Measurements from ENCODE around the gene RDH12.

The RDH12 gene

DNA sequence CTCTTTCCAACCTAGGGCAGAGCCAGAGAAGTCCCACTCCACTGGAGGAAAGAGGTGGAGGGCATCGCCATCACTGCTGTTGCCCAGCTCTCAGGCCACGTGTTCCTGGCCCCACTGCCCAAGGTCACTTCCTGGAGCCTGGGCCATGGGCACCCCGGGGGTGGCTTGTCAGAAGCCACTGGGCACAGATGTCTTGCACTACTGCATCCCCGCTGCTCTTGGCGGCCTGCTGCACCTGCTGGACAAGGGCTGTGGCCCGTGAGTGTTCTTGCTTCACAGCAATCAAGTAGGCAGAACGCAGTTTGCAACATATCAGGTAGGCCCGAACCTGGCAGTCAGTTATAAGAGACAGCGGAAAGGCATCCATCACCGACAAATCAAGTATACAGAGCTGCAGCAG, 46.6 kb downstream of the RDH12 start:
- no peak for TF ChIP-seq EZH2phosphoT487 (IDR thresholded peaks at IDR 0.05; ENCODE audit: borderline replicate concordance, low read length)
- TF ChIP-seq, protein P1, sequence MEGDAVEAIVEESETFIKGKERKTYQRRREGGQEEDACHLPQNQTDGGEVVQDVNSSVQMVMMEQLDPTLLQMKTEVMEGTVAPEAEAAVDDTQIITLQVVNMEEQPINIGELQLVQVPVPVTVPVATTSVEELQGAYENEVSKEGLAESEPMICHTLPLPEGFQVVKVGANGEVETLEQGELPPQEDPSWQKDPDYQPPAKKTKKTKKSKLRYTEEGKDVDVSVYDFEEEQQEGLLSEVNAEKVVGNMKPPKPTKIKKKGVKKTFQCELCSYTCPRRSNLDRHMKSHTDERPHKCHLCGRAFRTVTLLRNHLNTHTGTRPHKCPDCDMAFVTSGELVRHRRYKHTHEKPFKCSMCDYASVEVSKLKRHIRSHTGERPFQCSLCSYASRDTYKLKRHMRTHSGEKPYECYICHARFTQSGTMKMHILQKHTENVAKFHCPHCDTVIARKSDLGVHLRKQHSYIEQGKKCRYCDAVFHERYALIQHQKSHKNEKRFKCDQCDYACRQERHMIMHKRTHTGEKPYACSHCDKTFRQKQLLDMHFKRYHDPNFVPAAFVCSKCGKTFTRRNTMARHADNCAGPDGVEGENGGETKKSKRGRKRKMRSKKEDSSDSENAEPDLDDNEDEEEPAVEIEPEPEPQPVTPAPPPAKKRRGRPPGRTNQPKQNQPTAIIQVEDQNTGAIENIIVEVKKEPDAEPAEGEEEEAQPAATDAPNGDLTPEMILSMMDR (IDR thresholded peaks at IDR 0.05; ENCODE audit: low read depth, low read length, poor library complexity, severe bottlenecking) = no peak
- Histone ChIP-seq H3K4me1 (ENCODE audit: control insufficient read depth, low read length) (no peaks in the 10 kb centered on the region), H3K36me3 (ENCODE audit: control insufficient read depth, low read length) (peaks cover 35% of the 10 kb centered on the region), H3K27me3 (ENCODE audit: control insufficient read depth, low read length) (no peaks in the 10 kb centered on the region), H3K79me2 (ENCODE audit: control insufficient read depth, low read length) (no peaks in the 10 kb centered on the region), H3K9me2 (replicated peaks; ENCODE audit: control insufficient read depth, low read length) (no peaks in the 10 kb centered on the region), H3K4me3 (ENCODE audit: low read length) (no peak overlapping the region), H3K4me2 (ENCODE audit: low read length) (no peak overlapping the region), H3F3A (ENCODE audit: control insufficient read depth, insufficient read depth) (no peaks in the 10 kb centered on the region), H4K20me1 (ENCODE audit: control insufficient read depth, insufficient read depth, low read depth, low read length) (no peaks in the 10 kb centered on the region), H3K27ac (ENCODE audit: low read depth, low read length) (no peak overlapping the region), H3K9me3 (ENCODE audit: control insufficient read depth, insufficient read depth, low read length) (no peaks in the 10 kb centered on the region)

DNA sequence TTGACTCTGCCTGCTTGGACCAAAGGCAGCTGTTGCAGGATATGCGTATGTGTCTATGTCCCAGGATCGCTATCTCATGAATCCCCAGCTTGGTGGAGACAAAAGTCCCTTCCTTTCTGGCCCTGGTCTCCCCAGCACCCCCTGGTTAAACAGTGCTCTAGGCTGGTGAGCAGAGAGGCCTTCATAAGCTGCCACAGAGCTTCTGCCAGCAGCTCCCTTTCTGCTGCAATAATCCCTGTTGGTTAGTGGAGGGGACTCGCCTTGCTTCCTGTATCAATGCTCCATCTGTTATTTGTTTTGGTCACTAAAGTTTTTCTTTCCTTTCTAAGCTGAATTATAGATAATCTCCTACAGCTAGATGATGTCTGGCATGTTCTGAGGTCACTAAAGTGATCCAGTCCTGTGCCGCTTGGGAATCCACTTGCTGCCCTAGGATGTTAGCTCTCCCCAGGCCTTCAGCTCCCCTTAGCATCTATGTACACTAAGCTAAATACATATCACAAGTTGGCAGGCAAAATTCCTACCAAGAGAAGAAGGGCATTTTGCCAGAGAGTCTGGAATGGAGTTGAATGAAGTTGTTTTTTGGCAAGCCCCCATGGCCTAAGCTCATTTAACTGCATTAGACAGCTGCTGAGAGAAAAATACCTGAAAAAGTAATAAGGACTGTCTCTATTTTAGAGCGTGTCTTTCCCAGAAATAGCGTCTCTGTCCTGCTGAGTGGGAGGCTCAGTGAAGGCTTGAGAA, 47.8 kb downstream of the RDH12 start:
- Histone ChIP-seq H3K9me2 (replicated peaks; ENCODE audit: control insufficient read depth, low read length) (no peaks in the 10 kb centered on the region), H3K79me2 (ENCODE audit: control insufficient read depth, low read length) (no peaks in the 10 kb centered on the region), H3K4me3 (ENCODE audit: low read length) (no peak overlapping the region), H3K9me3 (ENCODE audit: control insufficient read depth, insufficient read depth, low read length) (no peaks in the 10 kb centered on the region), H3K4me1 (ENCODE audit: control insufficient read depth, low read length) (no peaks in the 10 kb centered on the region), H3K36me3 (ENCODE audit: control insufficient read depth, low read length) (peaks cover 42% of the 10 kb centered on the region), H4K20me1 (ENCODE audit: control insufficient read depth, insufficient read depth, low read depth, low read length) (no peaks in the 10 kb centered on the region), H3K27me3 (ENCODE audit: control insufficient read depth, low read length) (no peaks in the 10 kb centered on the region), H3F3A (ENCODE audit: control insufficient read depth, insufficient read depth) (no peaks in the 10 kb centered on the region), H3K27ac (ENCODE audit: low read depth, low read length) (no peak overlapping the region), H3K4me2 (ENCODE audit: low read length) (no peak overlapping the region)
- TF ChIP-seq EZH2phosphoT487 (IDR thresholded peaks at IDR 0.05; ENCODE audit: borderline replicate concordance, low read length) = no peak
- TF ChIP-seq, protein P1 (IDR thresholded peaks at IDR 0.05; ENCODE audit: low read depth, low read length, poor library complexity, severe bottlenecking) = no peak

DNA sequence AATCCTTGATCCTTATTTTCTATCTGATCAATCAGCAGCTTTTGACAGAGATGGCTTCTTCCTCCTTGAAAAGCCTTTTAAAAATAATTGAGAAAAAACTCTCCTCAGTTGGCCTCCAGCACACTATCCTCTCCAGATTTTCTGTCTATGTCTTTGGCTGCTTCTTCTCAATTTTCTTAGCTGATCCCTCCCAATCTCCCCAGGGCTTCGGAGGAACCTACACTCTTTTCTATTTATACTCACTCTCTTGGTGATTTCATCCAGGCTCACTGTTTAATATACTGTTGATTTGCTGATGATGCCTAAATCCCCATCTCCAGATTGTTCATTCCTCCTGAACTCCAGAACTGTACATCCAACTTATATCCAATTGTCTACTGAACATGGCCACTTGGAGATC, 54.8 kb downstream of the RDH12 start:
- H3K79me2 ChIP-seq (ENCODE audit: control insufficient read depth, low read length) = no peaks in the 10 kb centered on the region
- peaks cover 39% of the 10 kb centered on the region for H3K36me3 ChIP-seq (ENCODE audit: control insufficient read depth, low read length)
- H3K9me2 ChIP-seq (replicated peaks; ENCODE audit: control insufficient read depth, low read length) = no peaks in the 10 kb centered on the region
- H3F3A ChIP-seq (ENCODE audit: control insufficient read depth, insufficient read depth) = no peaks in the 10 kb centered on the region
- H3K27me3 ChIP-seq (ENCODE audit: control insufficient read depth, low read length) = no peaks in the 10 kb centered on the region
- no peaks in the 10 kb centered on the region for H3K4me1 ChIP-seq (ENCODE audit: control insufficient read depth, low read length)
- no peaks in the 10 kb centered on the region for H3K9me3 ChIP-seq (ENCODE audit: control insufficient read depth, insufficient read depth, low read length)
- H3K27ac ChIP-seq (ENCODE audit: low read depth, low read length) = no peak overlapping the region
- H4K20me1 ChIP-seq (ENCODE audit: control insufficient read depth, insufficient read depth, low read depth, low read length) = no peaks in the 10 kb centered on the region
- H3K4me2 ChIP-seq (ENCODE audit: low read length) = no peak overlapping the region
- TF ChIP-seq, protein P1 (IDR thresholded peaks at IDR 0.05; ENCODE audit: low read depth, low read length, poor library complexity, severe bottlenecking) = no peak
- H3K4me3 ChIP-seq (ENCODE audit: low read length) = no peak overlapping the region

Data from DOHH2 (cell line).